Endodermal cell (in vitro differentiated cells): ENCODE data around the gene CYB5R3. TPM values are rescaled to one million over a fixed set of nuclear protein-coding genes. Genes with fewer than 3 reads are reported as not detected.

Experiments used
- DNase-seq: peaks from one replicate; pipeline ENCODE4 v3.0.0-alpha.2; 2017
- H3K27ac ChIP-seq: 2 replicates; pipeline ENCODE4 v1.5.1; 2013; ENCODE audit warnings: mild to moderate bottlenecking, low read depth, low read length, moderate library complexity
- H3K27me3 ChIP-seq: 2 replicates; pipeline ENCODE4 v1.6.1; 2013; ENCODE audit warnings: mild to moderate bottlenecking, low read length, moderate library complexity; ENCODE audit not compliant: insufficient read depth, control insufficient read depth, poor library complexity, severe bottlenecking
- H3K36me3 ChIP-seq: 2 replicates; pipeline ENCODE4 v1.7.0; 2013; ENCODE audit warnings: mild to moderate bottlenecking, low read length, moderate library complexity; ENCODE audit not compliant: control insufficient read depth, insufficient read depth
- H3K4me1 ChIP-seq: one replicate; pipeline ENCODE4 v1.7.0; 2013; ENCODE audit warnings: low read length; ENCODE audit not compliant: control insufficient read depth, insufficient read depth
- H3K4me3 ChIP-seq: 2 replicates; pipeline ENCODE4 v1.5.1; 2013; ENCODE audit warnings: mild to moderate bottlenecking, low read length, moderate library complexity
- H3K9ac ChIP-seq: 2 replicates; pipeline ENCODE4 v1.6.1; 2013; ENCODE audit warnings: mild to moderate bottlenecking, low read length, moderate library complexity; ENCODE audit not compliant: poor library complexity, severe bottlenecking; ENCODE audit errors: extremely low read depth
- H3K9me3 ChIP-seq: 2 replicates; pipeline ENCODE4 v1.6.1; 2013; ENCODE audit warnings: mild to moderate bottlenecking, low read length, moderate library complexity; ENCODE audit not compliant: control insufficient read depth
- H3K27ac Mint-ChIP-seq: 2 replicates; pipeline ENCODE4 v1.8.0; 2020; ENCODE audit warnings: mixed read lengths
- H3K27me3 Mint-ChIP-seq: 2 replicates; pipeline ENCODE4 v1.8.0; 2021; ENCODE audit warnings: mild to moderate bottlenecking, mixed read lengths; ENCODE audit not compliant: insufficient read depth
- H3K36me3 Mint-ChIP-seq: 2 replicates; pipeline ENCODE4 v1.8.0; 2020; ENCODE audit warnings: low read depth, mixed read lengths
- H3K4me1 Mint-ChIP-seq: 2 replicates; pipeline ENCODE4 v1.8.0; 2020; ENCODE audit warnings: mixed read lengths
- H3K4me3 Mint-ChIP-seq: 2 replicates; pipeline ENCODE4 v1.8.0; 2020; ENCODE audit warnings: mild to moderate bottlenecking, moderate library complexity, mixed read lengths
- H3K9me3 Mint-ChIP-seq: 2 replicates; pipeline ENCODE4 v1.8.0; 2020; ENCODE audit warnings: mild to moderate bottlenecking, mixed read lengths
- WGBS, 2 experiments: methylation state at CpG; one replicate each; pipeline versions ENCODE4 v1.1.5 to v1.1.7; 2013; ENCODE audit warnings: missing lambda C conversion rate in 2 of 2, mixed read lengths in 1 of 2; ENCODE audit not compliant: insufficient coverage in 1 of 2, insufficient read length in 1 of 2; 5-methylcytosine and 5-hydroxymethylcytosine counted together
- total RNA-seq, 2 donors: library from RNA; stranded (reverse); fragmentation: NEBNext Ultra II Directional in 1 of 2; extraction: Animal tissue kit (Norgen Biotek cat#: 25700) in 1 of 2; gene quantifications; 2 replicates in 1 of 2; 3 replicates in 1 of 2; pipeline ENCODE4 v1.2.1, GENCODE V29; 2021
- TF ChIP-seq, protein P1 (sequence below): fragments of 200-600 bp; sonication (generic); conservative IDR thresholded peaks from 2 replicates; pipeline ENCODE4 v1.5.0; 2021; ENCODE audit warnings: antibody characterized with exemption, mild to moderate bottlenecking

Gene CYB5R3
- total RNA-seq, 2 donors from 2014 or later, result 89.5 to 92.4 TPM

DNA sequence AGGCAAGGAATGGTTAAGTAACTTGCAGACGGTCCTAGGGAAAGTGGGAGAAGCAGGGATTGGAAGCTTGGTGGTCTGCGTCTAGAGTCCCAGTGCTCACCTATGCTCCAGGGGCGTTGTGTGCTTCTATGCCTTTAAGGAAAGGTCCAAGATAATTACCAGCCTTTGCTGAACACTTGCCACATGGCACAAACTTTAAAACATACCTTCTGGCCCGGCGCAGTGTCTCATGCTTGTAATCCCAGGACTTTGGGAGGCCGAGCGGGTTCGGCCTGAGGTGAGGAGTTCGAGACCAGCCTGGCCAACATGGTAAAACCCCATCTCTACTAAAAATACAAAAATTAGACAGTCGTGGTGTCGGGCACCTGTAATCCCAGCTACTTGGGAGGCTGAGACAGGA, 36.9 kb downstream of the CYB5R3 start:
- no peak for DNase-seq
- peaks cover 5% of the 10 kb centered on the region for H3K4me1 ChIP-seq
- no peaks in the 10 kb centered on the region for H3K9me3 ChIP-seq
- Mint-ChIP-seq H3K9me3 (peaks cover 13% of the 10 kb centered on the region), H3K27me3 (no peaks in the 10 kb centered on the region), H3K4me3 (peak overlapping the region; percentile 84), H3K27ac (no peak overlapping the region), H3K4me1 (peaks cover 26% of the 10 kb centered on the region), H3K36me3 (peaks cover 49% of the 10 kb centered on the region)
- H3K27me3 ChIP-seq, result no peaks in the 10 kb centered on the region
- peaks cover 48% of the 10 kb centered on the region for H3K36me3 ChIP-seq
- no peak overlapping the region for H3K27ac ChIP-seq
- no peak overlapping the region for H3K9ac ChIP-seq
- TF ChIP-seq, protein P1, sequence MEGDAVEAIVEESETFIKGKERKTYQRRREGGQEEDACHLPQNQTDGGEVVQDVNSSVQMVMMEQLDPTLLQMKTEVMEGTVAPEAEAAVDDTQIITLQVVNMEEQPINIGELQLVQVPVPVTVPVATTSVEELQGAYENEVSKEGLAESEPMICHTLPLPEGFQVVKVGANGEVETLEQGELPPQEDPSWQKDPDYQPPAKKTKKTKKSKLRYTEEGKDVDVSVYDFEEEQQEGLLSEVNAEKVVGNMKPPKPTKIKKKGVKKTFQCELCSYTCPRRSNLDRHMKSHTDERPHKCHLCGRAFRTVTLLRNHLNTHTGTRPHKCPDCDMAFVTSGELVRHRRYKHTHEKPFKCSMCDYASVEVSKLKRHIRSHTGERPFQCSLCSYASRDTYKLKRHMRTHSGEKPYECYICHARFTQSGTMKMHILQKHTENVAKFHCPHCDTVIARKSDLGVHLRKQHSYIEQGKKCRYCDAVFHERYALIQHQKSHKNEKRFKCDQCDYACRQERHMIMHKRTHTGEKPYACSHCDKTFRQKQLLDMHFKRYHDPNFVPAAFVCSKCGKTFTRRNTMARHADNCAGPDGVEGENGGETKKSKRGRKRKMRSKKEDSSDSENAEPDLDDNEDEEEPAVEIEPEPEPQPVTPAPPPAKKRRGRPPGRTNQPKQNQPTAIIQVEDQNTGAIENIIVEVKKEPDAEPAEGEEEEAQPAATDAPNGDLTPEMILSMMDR, result no peak
- H3K4me3 ChIP-seq, result peak overlapping the region; percentile 89
- 96 to 100% methylated on average over 8 to 11 of the region's 11 CpGs for WGBS, 2 experiments

DNA sequence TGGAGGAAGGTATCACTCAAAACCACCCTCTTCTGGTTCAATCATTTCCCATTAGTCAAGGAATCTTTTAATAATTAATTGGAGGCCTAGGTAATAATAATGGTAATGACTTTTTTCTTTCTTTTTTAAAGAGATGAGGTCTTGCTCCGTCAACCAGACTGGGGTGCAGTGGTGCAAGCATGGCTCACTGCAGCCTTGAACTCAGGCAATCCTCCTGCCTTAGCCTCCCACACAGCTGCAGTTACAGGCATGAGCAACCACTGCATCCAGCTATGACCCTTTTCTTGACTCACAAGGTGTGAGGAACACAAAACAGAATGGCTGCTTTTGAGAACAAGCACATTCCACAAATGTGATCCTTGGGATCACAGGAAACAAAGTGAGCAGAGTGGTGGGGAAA, 38.1 kb downstream of the CYB5R3 start:
- H3K27ac ChIP-seq, result no peak overlapping the region
- H3K36me3 ChIP-seq, result peaks cover 56% of the 10 kb centered on the region
- peaks cover 22% of the 10 kb centered on the region for H3K9me3 Mint-ChIP-seq
- TF ChIP-seq, protein P1, result no peak
- H3K4me3 ChIP-seq, result no peak overlapping the region
- no peak overlapping the region for H3K4me3 Mint-ChIP-seq
- H3K27me3 ChIP-seq, result no peaks in the 10 kb centered on the region
- H3K9me3 ChIP-seq, result peaks cover 8% of the 10 kb centered on the region
- H3K9ac ChIP-seq, result no peak overlapping the region
- peaks cover 23% of the 10 kb centered on the region for H3K4me1 Mint-ChIP-seq
- H3K27me3 Mint-ChIP-seq, result no peaks in the 10 kb centered on the region
- peaks cover 62% of the 10 kb centered on the region for H3K36me3 Mint-ChIP-seq
- 100% methylated on average over 1 of the region's 1 CpG; no CpG with 5 or more reads in 1 of the 2 experiments for WGBS, 2 experiments
- H3K4me1 ChIP-seq, result peaks cover 5% of the 10 kb centered on the region
- H3K27ac Mint-ChIP-seq, result peak overlapping the region; percentile 55
- no peak for DNase-seq

DNA sequence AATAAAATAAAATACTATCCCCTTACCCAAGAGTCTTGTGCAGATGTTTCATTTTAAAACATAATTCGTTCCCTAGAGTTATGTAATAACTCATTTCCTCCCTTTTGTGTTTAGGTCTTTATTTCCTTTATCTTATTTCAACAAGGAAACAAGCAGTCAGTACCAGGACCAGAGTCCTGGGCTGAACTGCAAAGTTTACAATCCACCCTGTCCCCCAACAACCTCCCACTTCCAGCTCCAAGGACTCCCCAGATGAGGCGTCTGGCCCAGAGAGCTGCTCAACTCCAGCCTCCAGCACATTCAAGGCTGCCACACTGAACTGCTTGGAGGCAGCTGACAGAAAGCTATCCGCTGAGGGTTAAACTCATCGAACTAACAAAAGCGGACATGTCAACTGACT, 39.0 kb downstream of the CYB5R3 start:
- no peak overlapping the region for H3K4me3 Mint-ChIP-seq
- H3K4me1 ChIP-seq, result peaks cover 5% of the 10 kb centered on the region
- TF ChIP-seq, protein P1, result no peak
- peaks cover 64% of the 10 kb centered on the region for H3K36me3 ChIP-seq
- no peak overlapping the region for H3K9ac ChIP-seq
- peaks cover 23% of the 10 kb centered on the region for H3K4me1 Mint-ChIP-seq
- DNase-seq, result no peak
- no peaks in the 10 kb centered on the region for H3K27me3 ChIP-seq
- H3K4me3 ChIP-seq, result no peak overlapping the region
- H3K9me3 Mint-ChIP-seq, result peaks cover 22% of the 10 kb centered on the region
- WGBS, 2 experiments, result 91 to 92% methylated on average over 4 to 5 of the region's 5 CpGs
- peak overlapping the region; percentile 12 for H3K27ac Mint-ChIP-seq
- no peak overlapping the region for H3K27ac ChIP-seq
- no peaks in the 10 kb centered on the region for H3K27me3 Mint-ChIP-seq
- peaks cover 9% of the 10 kb centered on the region for H3K9me3 ChIP-seq
- peaks cover 70% of the 10 kb centered on the region for H3K36me3 Mint-ChIP-seq
